GM21717 (cell line): ENCODE measurements around the gene RYR2.

Source experiments
- ATAC-seq: cut with Tn5 transposase; IDR thresholded peaks from one replicate; pipeline ENCODE4 v1.9.1; 2021; ENCODE audit warnings: mild to moderate bottlenecking, moderate library complexity; ENCODE audit not compliant: unreplicated experiment

RYR2 gene

GRCh38 chr1:237429252-237429651, 387.3 kb downstream of the RYR2 start:
- ATAC-seq, result no peak

GRCh38 chr1:237431448-237431847, 389.5 kb downstream of the RYR2 start:
- ATAC-seq, result no peak

- ATAC-seq, result no peak
These were observed 398.4 kb downstream of the RYR2 start for GRCh38 chr1:237440346-237440745.

GRCh38 chr1:237444120-237444790, 402.3 kb downstream of the RYR2 start:
- ATAC-seq, result no peak

GRCh38 chr1:237448042-237448441, 406.1 kb downstream of the RYR2 start:
- no peak for ATAC-seq

GRCh38 chr1:237457573-237457972, 415.6 kb downstream of the RYR2 start:
- ATAC-seq, result no peak

- no peak for ATAC-seq
These were observed 425.3 kb downstream of the RYR2 start for GRCh38 chr1:237467320-237467719.

- no peak for ATAC-seq
These were observed 428.8 kb downstream of the RYR2 start for GRCh38 chr1:237470712-237471338.

GRCh38 chr1:237471377-237471776, 429.4 kb downstream of the RYR2 start:
- ATAC-seq, result no peak

GRCh38 chr1:237471956-237472355, 430.0 kb downstream of the RYR2 start:
- ATAC-seq, result no peak

- ATAC-seq, result no peak
These were observed 431.9 kb downstream of the RYR2 start for GRCh38 chr1:237473854-237474253.

- ATAC-seq, result no peak
These were observed 436.1 kb downstream of the RYR2 start for GRCh38 chr1:237478082-237478481.

- ATAC-seq, result no peak
These were observed 436.9 kb downstream of the RYR2 start for GRCh38 chr1:237478842-237479241.

- no peak for ATAC-seq
These were observed 440.8 kb downstream of the RYR2 start for GRCh38 chr1:237482777-237483176.

GRCh38 chr1:237492359-237492758, 450.4 kb downstream of the RYR2 start:
- no peak for ATAC-seq

GRCh38 chr1:237500566-237500965, 458.6 kb downstream of the RYR2 start:
- no peak for ATAC-seq

- ATAC-seq, result no peak
These were observed 461.3 kb downstream of the RYR2 start for GRCh38 chr1:237503292-237503691.

- ATAC-seq, result peak; percentile 95
These were observed 465.0 kb downstream of the RYR2 start for GRCh38 chr1:237507005-237507404.

- ATAC-seq, result no peak
These were observed 467.8 kb downstream of the RYR2 start for GRCh38 chr1:237509748-237510147.

- no peak for ATAC-seq
These were observed 483.1 kb downstream of the RYR2 start for GRCh38 chr1:237525102-237525501.

GRCh38 chr1:237527761-237528160, 485.8 kb downstream of the RYR2 start:
- ATAC-seq, result no peak

- ATAC-seq, result no peak
These were observed 486.6 kb downstream of the RYR2 start for GRCh38 chr1:237528545-237528944.

- no peak for ATAC-seq
These were observed 497.1 kb downstream of the RYR2 start for GRCh38 chr1:237539055-237539454.
